ENCODE results near the gene TRIM8. TPM values are rescaled to one million over a fixed set of nuclear protein-coding genes. Genes with fewer than 3 reads are reported as not detected.
A peak's percentile ranks its signal among the peaks of the same experiment; 100 is the strongest.

TRIM8 gene
- total and polyA plus RNA-seq, 9 of the 15 experiments (the other 6 are each of a cell fraction or from before 2014, with no cell fraction given): 1.7 to 26.0 (median 9.1) TPM

DNA sequence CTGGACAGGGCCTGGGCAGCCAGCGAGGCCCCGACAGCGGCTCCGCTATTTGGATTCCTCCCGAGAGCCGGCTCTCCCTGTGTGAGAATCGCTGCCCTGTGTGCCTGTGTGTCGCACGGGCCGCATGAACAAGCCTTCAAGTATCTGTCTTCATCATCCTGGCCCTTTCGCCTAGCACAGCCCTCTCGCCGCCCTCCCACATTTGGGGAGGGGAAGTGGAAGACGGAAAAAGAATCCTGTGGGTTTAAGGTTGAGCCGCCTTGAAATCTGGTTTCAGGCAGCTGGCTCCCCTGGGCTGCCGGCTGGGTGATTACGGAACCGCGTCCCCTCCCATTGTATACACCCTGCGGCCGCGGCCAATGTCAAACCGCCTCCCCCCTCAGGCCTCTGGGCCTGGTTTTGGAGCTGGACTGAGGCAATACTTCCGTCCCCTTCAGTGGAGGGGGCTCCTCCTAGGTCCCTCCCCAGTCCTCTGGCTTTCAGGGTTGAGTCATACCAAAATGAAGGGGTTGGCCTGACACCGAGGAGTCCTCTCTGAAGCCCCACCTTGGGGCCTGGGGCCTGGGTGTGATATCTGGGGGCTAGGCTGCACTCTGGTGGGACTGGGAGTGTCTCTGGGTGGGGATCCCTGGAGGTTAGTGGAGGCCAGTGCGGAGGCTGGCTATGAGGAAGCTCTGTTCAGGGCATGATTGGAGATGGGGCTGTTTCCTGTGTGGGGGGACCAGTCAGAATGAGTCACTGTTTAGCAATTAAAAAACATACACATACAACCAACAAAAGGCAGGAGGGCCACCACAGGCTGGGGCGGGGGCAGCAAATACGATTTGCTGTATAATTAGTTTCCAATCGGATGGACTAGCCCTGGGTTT lies 1.7 kb downstream of the TRIM8 start (continued):
- TF ChIP-seq PATZ1 (CRISPR knock-in tag; IDR thresholded peaks at IDR 0.05; ENCODE audit: borderline replicate concordance) (no peak), LEF1 (IDR thresholded peaks at IDR 0.05) (peak; percentile 65), ZNF407 (IDR thresholded peaks at IDR 0.05; ENCODE audit: low read depth) (no peak), USF2 (CRISPR knock-in tag; IDR thresholded peaks at IDR 0.05) (no peak), ASH1L (IDR thresholded peaks at IDR 0.05; ENCODE audit: borderline replicate concordance, low read depth, partially characterized antibody) (no peak), NR3C1 (CRISPR knock-in tag; IDR thresholded peaks at IDR 0.05) (no peak), RUNX1 (IDR thresholded peaks at IDR 0.05; ENCODE audit: low read depth) (no peak), ZNF408 (CRISPR knock-in tag; IDR thresholded peaks at IDR 0.05; ENCODE audit: low read depth) (no peak), ZNF778 (CRISPR knock-in tag; IDR thresholded peaks at IDR 0.05) (no peak), NFXL1 (CRISPR knock-in tag; IDR thresholded peaks at IDR 0.05) (no peak)
- TF ChIP-seq, protein P1, sequence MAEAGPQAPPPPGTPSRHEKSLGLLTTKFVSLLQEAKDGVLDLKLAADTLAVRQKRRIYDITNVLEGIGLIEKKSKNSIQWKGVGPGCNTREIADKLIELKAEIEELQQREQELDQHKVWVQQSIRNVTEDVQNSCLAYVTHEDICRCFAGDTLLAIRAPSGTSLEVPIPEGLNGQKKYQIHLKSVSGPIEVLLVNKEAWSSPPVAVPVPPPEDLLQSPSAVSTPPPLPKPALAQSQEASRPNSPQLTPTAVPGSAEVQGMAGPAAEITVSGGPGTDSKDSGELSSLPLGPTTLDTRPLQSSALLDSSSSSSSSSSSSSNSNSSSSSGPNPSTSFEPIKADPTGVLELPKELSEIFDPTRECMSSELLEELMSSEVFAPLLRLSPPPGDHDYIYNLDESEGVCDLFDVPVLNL (CRISPR knock-in tag; IDR thresholded peaks at IDR 0.05; ENCODE audit: low read depth): no peak
- TF ChIP-seq, protein P2, sequence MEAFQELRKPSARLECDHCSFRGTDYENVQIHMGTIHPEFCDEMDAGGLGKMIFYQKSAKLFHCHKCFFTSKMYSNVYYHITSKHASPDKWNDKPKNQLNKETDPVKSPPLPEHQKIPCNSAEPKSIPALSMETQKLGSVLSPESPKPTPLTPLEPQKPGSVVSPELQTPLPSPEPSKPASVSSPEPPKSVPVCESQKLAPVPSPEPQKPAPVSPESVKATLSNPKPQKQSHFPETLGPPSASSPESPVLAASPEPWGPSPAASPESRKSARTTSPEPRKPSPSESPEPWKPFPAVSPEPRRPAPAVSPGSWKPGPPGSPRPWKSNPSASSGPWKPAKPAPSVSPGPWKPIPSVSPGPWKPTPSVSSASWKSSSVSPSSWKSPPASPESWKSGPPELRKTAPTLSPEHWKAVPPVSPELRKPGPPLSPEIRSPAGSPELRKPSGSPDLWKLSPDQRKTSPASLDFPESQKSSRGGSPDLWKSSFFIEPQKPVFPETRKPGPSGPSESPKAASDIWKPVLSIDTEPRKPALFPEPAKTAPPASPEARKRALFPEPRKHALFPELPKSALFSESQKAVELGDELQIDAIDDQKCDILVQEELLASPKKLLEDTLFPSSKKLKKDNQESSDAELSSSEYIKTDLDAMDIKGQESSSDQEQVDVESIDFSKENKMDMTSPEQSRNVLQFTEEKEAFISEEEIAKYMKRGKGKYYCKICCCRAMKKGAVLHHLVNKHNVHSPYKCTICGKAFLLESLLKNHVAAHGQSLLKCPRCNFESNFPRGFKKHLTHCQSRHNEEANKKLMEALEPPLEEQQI (IDR thresholded peaks at IDR 0.05): no peak
